Measurements from ENCODE around the gene MTCL1. TPM values are rescaled to one million over a fixed set of nuclear protein-coding genes. Genes with fewer than 3 reads are reported as not detected.

The MTCL1 gene
- total RNA-seq, 1 donor from 2014 or later = 59.3 TPM

- TF ChIP-seq CTCF (IDR thresholded peaks at IDR 0.05; ENCODE audit: insufficient read depth, low read depth, low read length) (no peak), EZH2 (IDR thresholded peaks at IDR 0.05; ENCODE audit: insufficient read depth, low read length) (no peak)
- Histone ChIP-seq H3K4me2 (ENCODE audit: low read length) (no peak overlapping the region), H3K9ac (ENCODE audit: low read length) (no peak overlapping the region), H3K4me1 (ENCODE audit: insufficient read depth, low read length) (no peaks in the 10 kb centered on the region), H3K27me3 (ENCODE audit: insufficient read depth, low read length) (no peaks in the 10 kb centered on the region), H3K4me3 (ENCODE audit: insufficient read depth, low read depth, low read length) (no peak overlapping the region), H2AFZ (ENCODE audit: low read depth, low read length) (no peak overlapping the region), H4K20me1 (ENCODE audit: insufficient read depth, low read length) (no peaks in the 10 kb centered on the region), H3K27ac (ENCODE audit: low read depth, low read length) (no peak overlapping the region), H3K36me3 (ENCODE audit: insufficient read depth, low read length) (no peaks in the 10 kb centered on the region), H3K9me3 (ENCODE audit: insufficient read depth, low read depth, low read length) (no peaks in the 10 kb centered on the region), H3K79me2 (ENCODE audit: insufficient read depth, low read length) (no peaks in the 10 kb centered on the region)
- Mint-ChIP-seq H3K27ac (ENCODE audit: unreplicated experiment) (no peak overlapping the region), H3K4me3 (ENCODE audit: unreplicated experiment) (no peak overlapping the region), H3K36me3 (ENCODE audit: low read depth, unreplicated experiment) (no peaks in the 10 kb centered on the region), H3K4me1 (ENCODE audit: low read depth, unreplicated experiment) (peaks cover 7% of the 10 kb centered on the region), H3K9me3 (ENCODE audit: unreplicated experiment) (peaks cover 14% of the 10 kb centered on the region), H3K27me3 (ENCODE audit: low read depth, unreplicated experiment) (peaks cover 6% of the 10 kb centered on the region)
- FAIRE-seq (no peak), DNase-seq (ENCODE audit: low read depth) (no peak)
Measured at GRCh38 chr18:8869696-8870095, 164.3 kb downstream of the MTCL1 start.

GRCh38 chr18:8870528-8870927 is 165.2 kb downstream of the MTCL1 start:
- Mint-ChIP-seq H3K4me3 (ENCODE audit: unreplicated experiment) (no peak overlapping the region), H3K27me3 (ENCODE audit: low read depth, unreplicated experiment) (peaks cover 6% of the 10 kb centered on the region), H3K27ac (ENCODE audit: unreplicated experiment) (no peak overlapping the region), H3K4me1 (ENCODE audit: low read depth, unreplicated experiment) (peaks cover 7% of the 10 kb centered on the region), H3K36me3 (ENCODE audit: low read depth, unreplicated experiment) (no peaks in the 10 kb centered on the region), H3K9me3 (ENCODE audit: unreplicated experiment) (peaks cover 8% of the 10 kb centered on the region)
- TF ChIP-seq CTCF (IDR thresholded peaks at IDR 0.05; ENCODE audit: insufficient read depth, low read depth, low read length) (no peak), EZH2 (IDR thresholded peaks at IDR 0.05; ENCODE audit: insufficient read depth, low read length) (no peak)
- Histone ChIP-seq H3K9ac (ENCODE audit: low read length) (no peak overlapping the region), H2AFZ (ENCODE audit: low read depth, low read length) (no peak overlapping the region), H3K36me3 (ENCODE audit: insufficient read depth, low read length) (no peaks in the 10 kb centered on the region), H3K79me2 (ENCODE audit: insufficient read depth, low read length) (no peaks in the 10 kb centered on the region), H3K9me3 (ENCODE audit: insufficient read depth, low read depth, low read length) (no peaks in the 10 kb centered on the region), H3K27me3 (ENCODE audit: insufficient read depth, low read length) (no peaks in the 10 kb centered on the region), H3K27ac (ENCODE audit: low read depth, low read length) (no peak overlapping the region), H3K4me3 (ENCODE audit: insufficient read depth, low read depth, low read length) (no peak overlapping the region), H3K4me2 (ENCODE audit: low read length) (no peak overlapping the region), H3K4me1 (ENCODE audit: insufficient read depth, low read length) (no peaks in the 10 kb centered on the region), H4K20me1 (ENCODE audit: insufficient read depth, low read length) (no peaks in the 10 kb centered on the region)
- DNase-seq (ENCODE audit: low read depth) (peak; percentile 22), FAIRE-seq (no peak)

- H3K4me2 ChIP-seq (ENCODE audit: low read length) = no peak overlapping the region
- H3K4me1 Mint-ChIP-seq (ENCODE audit: low read depth, unreplicated experiment) = peaks cover 7% of the 10 kb centered on the region
- H3K36me3 Mint-ChIP-seq (ENCODE audit: low read depth, unreplicated experiment) = no peaks in the 10 kb centered on the region
- H3K4me3 ChIP-seq (ENCODE audit: insufficient read depth, low read depth, low read length) = no peak overlapping the region
- no peak for FAIRE-seq
- H3K4me1 ChIP-seq (ENCODE audit: insufficient read depth, low read length) = no peaks in the 10 kb centered on the region
- no peak overlapping the region for H3K27ac ChIP-seq (ENCODE audit: low read depth, low read length)
- peaks cover 4% of the 10 kb centered on the region for H3K27me3 Mint-ChIP-seq (ENCODE audit: low read depth, unreplicated experiment)
- H2AFZ ChIP-seq (ENCODE audit: low read depth, low read length) = no peak overlapping the region
- no peaks in the 10 kb centered on the region for H3K9me3 ChIP-seq (ENCODE audit: insufficient read depth, low read depth, low read length)
- no peaks in the 10 kb centered on the region for H3K36me3 ChIP-seq (ENCODE audit: insufficient read depth, low read length)
- no peak for DNase-seq (ENCODE audit: low read depth)
- peaks cover 6% of the 10 kb centered on the region for H3K9me3 Mint-ChIP-seq (ENCODE audit: unreplicated experiment)
- H3K27me3 ChIP-seq (ENCODE audit: insufficient read depth, low read length) = no peaks in the 10 kb centered on the region
- H3K27ac Mint-ChIP-seq (ENCODE audit: unreplicated experiment) = no peak overlapping the region
- TF ChIP-seq EZH2 (IDR thresholded peaks at IDR 0.05; ENCODE audit: insufficient read depth, low read length) (no peak), CTCF (IDR thresholded peaks at IDR 0.05; ENCODE audit: insufficient read depth, low read depth, low read length) (no peak)
- H3K9ac ChIP-seq (ENCODE audit: low read length) = no peak overlapping the region
- H3K79me2 ChIP-seq (ENCODE audit: insufficient read depth, low read length) = no peaks in the 10 kb centered on the region
- H4K20me1 ChIP-seq (ENCODE audit: insufficient read depth, low read length) = no peaks in the 10 kb centered on the region
- H3K4me3 Mint-ChIP-seq (ENCODE audit: unreplicated experiment) = no peak overlapping the region
Measured at GRCh38 chr18:8871489-8871888, 166.1 kb downstream of the MTCL1 start.
